MCF 10A (cell line): Measurements from ENCODE around the gene HPCAL4. TPM values are rescaled to one million over a fixed set of nuclear protein-coding genes. Genes with fewer than 3 reads are reported as not detected.

Experiments used
- BruUV-seq: library from RNA; stranded (reverse); fragments of 400-500 nt; replicated peaks from 2 replicates; lab custom pipeline; 2021; lab: Mats Ljungman, UMichigan
- CTCF ChIA-PET: fragments of 300-600 bp; sonication (Branson Sonifier 250); formaldehyde crosslinking; extraction: SDS; loops from one replicate; lab custom pipeline; 2021; ENCODE audit warnings: antibody characterized with exemption, inconsistent platforms; lab: Yijun Ruan, JAX
- POLR2A ChIA-PET: fragments of 300-600, 350-650 bp; sonication (Branson Sonifier 250); formaldehyde crosslinking; extraction: SDS; loops from one replicate; lab custom pipeline; 2020; ENCODE audit warnings: antibody characterized with exemption, inconsistent platforms; lab: Yijun Ruan, JAX
- DNase-seq: peaks from one replicate; pipeline ENCODE4 v3.0.0-alpha.2; 2018; ENCODE audit not compliant: unreplicated experiment
- H3K27ac Mint-ChIP-seq: one replicate; pipeline ENCODE4 v1.8.0; 2022; ENCODE audit warnings: mild to moderate bottlenecking, low read depth, mixed read lengths; ENCODE audit not compliant: unreplicated experiment
- H3K27me3 Mint-ChIP-seq: one replicate; pipeline ENCODE4 v1.8.0; 2022; ENCODE audit warnings: mixed read lengths; ENCODE audit not compliant: insufficient read depth, unreplicated experiment
- H3K36me3 Mint-ChIP-seq: one replicate; pipeline ENCODE4 v1.8.0; 2022; ENCODE audit warnings: mild to moderate bottlenecking, moderate library complexity, mixed read lengths; ENCODE audit not compliant: insufficient read depth, unreplicated experiment
- H3K4me1 Mint-ChIP-seq: one replicate; pipeline ENCODE4 v1.8.0; 2022; ENCODE audit warnings: mixed read lengths; ENCODE audit not compliant: insufficient read depth, unreplicated experiment
- H3K4me3 Mint-ChIP-seq: one replicate; pipeline ENCODE4 v1.8.0; 2022; ENCODE audit warnings: mild to moderate bottlenecking, moderate library complexity, mixed read lengths; ENCODE audit not compliant: unreplicated experiment
- H3K9me3 Mint-ChIP-seq: one replicate; pipeline ENCODE4 v1.8.0; 2022; ENCODE audit warnings: mixed read lengths; ENCODE audit not compliant: unreplicated experiment
- CTCF ChIP-seq: fragments of 200-600 bp; IDR thresholded peaks from one replicate; pipeline ENCODE4 v1.8.0; 2022; ENCODE audit warnings: antibody characterized with exemption, mild to moderate bottlenecking; ENCODE audit not compliant: unreplicated experiment
- intact Hi-C: fragments of 100-400 bp; cut with micrococcal nuclease; formaldehyde crosslinking; loops from 2 replicates; pipeline ENCODE4 v1.14.1; 2022
- total RNA-seq: library from RNA; stranded (reverse); gene quantifications from 2 replicates; pipeline ENCODE4 v1.2.3, GENCODE V29; 2022

HPCAL4 gene
- total RNA-seq, 1 experiment from 2014 or later = not detected

GRCh38 chr1:39638965-39639304, 52.3 kb downstream of the HPCAL4 start:
- Mint-ChIP-seq H3K4me1 (no peaks in the 10 kb centered on the region), H3K9me3 (no peaks in the 10 kb centered on the region), H3K27me3 (peaks cover 26% of the 10 kb centered on the region), H3K36me3 (no peaks in the 10 kb centered on the region), H3K27ac (no peak overlapping the region), H3K4me3 (no peak overlapping the region)
- ChIA-PET POLR2A (no interaction called here), CTCF (interaction anchor here (1.7 kb wide), 1 partner anchor 15 kb away, joined by 8 read pairs; no protein-coding TSS in a partner anchor)
- no peak for DNase-seq
- no TSS peak for BruUV-seq
- intact Hi-C loops = no loop called here
- TF ChIP-seq CTCF = no peak

- BruUV-seq = no TSS peak
- ChIA-PET POLR2A (no interaction called here), CTCF (interaction anchor here (1.9 kb wide), 1 partner anchor 31 kb away, joined by 5 read pairs; no protein-coding TSS in a partner anchor)
- Mint-ChIP-seq H3K4me1 (no peaks in the 10 kb centered on the region), H3K4me3 (no peak overlapping the region), H3K27me3 (peaks cover 33% of the 10 kb centered on the region), H3K9me3 (no peaks in the 10 kb centered on the region), H3K36me3 (no peaks in the 10 kb centered on the region), H3K27ac (no peak overlapping the region)
- no peak for TF ChIP-seq CTCF
- no peak for DNase-seq
- intact Hi-C loops = no loop called here
Measured at GRCh38 chr1:39637361-39637760, 53.9 kb downstream of the HPCAL4 start.

GRCh38 chr1:39635871-39636210, 55.4 kb downstream of the HPCAL4 start:
- no peak overlapping the region for H3K4me3 Mint-ChIP-seq
- H3K27ac Mint-ChIP-seq = no peak overlapping the region

GRCh38 chr1:39635205-39635870, 55.9 kb downstream of the HPCAL4 start:
- Mint-ChIP-seq H3K4me1 (no peaks in the 10 kb centered on the region), H3K36me3 (no peaks in the 10 kb centered on the region), H3K27me3 (peaks cover 41% of the 10 kb centered on the region), H3K9me3 (no peaks in the 10 kb centered on the region), H3K4me3 (no peak overlapping the region), H3K27ac (no peak overlapping the region)
- ChIA-PET CTCF (interaction anchor here (0.7 to 1.9 kb wide), 3 partner anchors 24 to 29 kb away, joined by 3 to 5 read pairs (median 4); no protein-coding TSS in a partner anchor), POLR2A (interaction anchor here (0.5 to 0.6 kb wide), 2 partner anchors 17 to 60 kb away, joined by 3 to 4 read pairs; no protein-coding TSS in a partner anchor)
- DNase-seq = no peak
- no peak for TF ChIP-seq CTCF
- BruUV-seq = no TSS peak
- intact Hi-C loops = no loop called here

More at GRCh38 chr1:39635871-39636210, 55.4 kb downstream of the HPCAL4 start:
- ChIA-PET POLR2A (no interaction called here), CTCF (interaction anchor here (1.3 to 1.9 kb wide), 2 partner anchors 24 to 30 kb away, joined by 4 to 5 read pairs; no protein-coding TSS in a partner anchor)
- intact Hi-C loops = no loop called here
- peaks cover 36% of the 10 kb centered on the region for H3K27me3 Mint-ChIP-seq
- BruUV-seq = no TSS peak
- no peak for TF ChIP-seq CTCF
- no peak for DNase-seq
- H3K9me3 Mint-ChIP-seq = no peaks in the 10 kb centered on the region
- H3K36me3 Mint-ChIP-seq = no peaks in the 10 kb centered on the region
- no peaks in the 10 kb centered on the region for H3K4me1 Mint-ChIP-seq
